ENCODE data around the gene POLD1. TPM values are rescaled to one million over a fixed set of nuclear protein-coding genes. Genes with fewer than 3 reads are reported as not detected.

Gene POLD1
- total and polyA plus RNA-seq, 8 donors = 11.4 to 98.0 (median 32.3) TPM

DNA sequence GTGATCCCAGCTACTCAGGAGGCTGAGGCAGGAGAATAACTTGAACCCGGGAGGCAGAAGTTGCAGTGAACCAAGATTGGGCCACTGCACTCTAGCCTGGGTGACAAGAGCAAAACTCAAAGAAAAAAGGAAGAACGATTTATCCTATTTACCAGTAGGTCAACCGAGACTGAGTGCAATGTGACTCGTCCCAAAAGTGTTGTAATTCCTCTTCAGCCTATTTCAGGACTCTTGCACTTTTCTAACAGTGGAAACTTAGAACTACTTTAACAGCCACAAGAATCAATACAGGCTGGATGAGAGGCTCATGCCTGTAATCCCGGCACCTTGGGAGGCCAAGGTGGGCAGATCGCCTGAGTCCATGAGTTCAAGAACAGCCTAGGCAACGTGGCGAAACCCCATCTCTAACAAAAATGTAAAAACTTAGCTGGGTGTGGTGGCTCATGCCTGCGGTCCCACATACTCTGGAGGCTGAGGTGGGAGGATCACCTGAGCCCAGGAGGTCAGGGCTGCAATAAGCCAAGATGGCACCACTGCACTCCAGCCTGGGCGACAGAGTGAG, 12.2 kb upstream of the POLD1 start:
- Histone ChIP-seq H3K4me3 (no peak overlapping the region), H3K27me3 (no peaks in the 10 kb centered on the region), H3K27ac (no peak overlapping the region), H3K4me1 (peaks cover 7 to 25% (median 22%) of the 10 kb centered on the region in 4 donors), H3K36me3 (no peaks in the 10 kb centered on the region), H3K9me3 (no peaks in the 10 kb centered on the region)
- no peak for TF ChIP-seq POLR2AphosphoS5 (IDR thresholded peaks at IDR 0.05)
- no peak for TF ChIP-seq EP300 (IDR thresholded peaks at IDR 0.05)
- TF ChIP-seq, protein P1, sequence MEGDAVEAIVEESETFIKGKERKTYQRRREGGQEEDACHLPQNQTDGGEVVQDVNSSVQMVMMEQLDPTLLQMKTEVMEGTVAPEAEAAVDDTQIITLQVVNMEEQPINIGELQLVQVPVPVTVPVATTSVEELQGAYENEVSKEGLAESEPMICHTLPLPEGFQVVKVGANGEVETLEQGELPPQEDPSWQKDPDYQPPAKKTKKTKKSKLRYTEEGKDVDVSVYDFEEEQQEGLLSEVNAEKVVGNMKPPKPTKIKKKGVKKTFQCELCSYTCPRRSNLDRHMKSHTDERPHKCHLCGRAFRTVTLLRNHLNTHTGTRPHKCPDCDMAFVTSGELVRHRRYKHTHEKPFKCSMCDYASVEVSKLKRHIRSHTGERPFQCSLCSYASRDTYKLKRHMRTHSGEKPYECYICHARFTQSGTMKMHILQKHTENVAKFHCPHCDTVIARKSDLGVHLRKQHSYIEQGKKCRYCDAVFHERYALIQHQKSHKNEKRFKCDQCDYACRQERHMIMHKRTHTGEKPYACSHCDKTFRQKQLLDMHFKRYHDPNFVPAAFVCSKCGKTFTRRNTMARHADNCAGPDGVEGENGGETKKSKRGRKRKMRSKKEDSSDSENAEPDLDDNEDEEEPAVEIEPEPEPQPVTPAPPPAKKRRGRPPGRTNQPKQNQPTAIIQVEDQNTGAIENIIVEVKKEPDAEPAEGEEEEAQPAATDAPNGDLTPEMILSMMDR (IDR thresholded peaks at IDR 0.05) = no peak
- no peak for TF ChIP-seq POLR2A (IDR thresholded peaks at IDR 0.05)
- no peak for DNase-seq
- WGBS, 5 donors = 72 to 85% (median 81%) methylated on average over 10 of the region's 10 CpGs
- intact Hi-C loops (cut with DNase I; ENCODE audit: low total_unique reads) = no loop called here

DNA sequence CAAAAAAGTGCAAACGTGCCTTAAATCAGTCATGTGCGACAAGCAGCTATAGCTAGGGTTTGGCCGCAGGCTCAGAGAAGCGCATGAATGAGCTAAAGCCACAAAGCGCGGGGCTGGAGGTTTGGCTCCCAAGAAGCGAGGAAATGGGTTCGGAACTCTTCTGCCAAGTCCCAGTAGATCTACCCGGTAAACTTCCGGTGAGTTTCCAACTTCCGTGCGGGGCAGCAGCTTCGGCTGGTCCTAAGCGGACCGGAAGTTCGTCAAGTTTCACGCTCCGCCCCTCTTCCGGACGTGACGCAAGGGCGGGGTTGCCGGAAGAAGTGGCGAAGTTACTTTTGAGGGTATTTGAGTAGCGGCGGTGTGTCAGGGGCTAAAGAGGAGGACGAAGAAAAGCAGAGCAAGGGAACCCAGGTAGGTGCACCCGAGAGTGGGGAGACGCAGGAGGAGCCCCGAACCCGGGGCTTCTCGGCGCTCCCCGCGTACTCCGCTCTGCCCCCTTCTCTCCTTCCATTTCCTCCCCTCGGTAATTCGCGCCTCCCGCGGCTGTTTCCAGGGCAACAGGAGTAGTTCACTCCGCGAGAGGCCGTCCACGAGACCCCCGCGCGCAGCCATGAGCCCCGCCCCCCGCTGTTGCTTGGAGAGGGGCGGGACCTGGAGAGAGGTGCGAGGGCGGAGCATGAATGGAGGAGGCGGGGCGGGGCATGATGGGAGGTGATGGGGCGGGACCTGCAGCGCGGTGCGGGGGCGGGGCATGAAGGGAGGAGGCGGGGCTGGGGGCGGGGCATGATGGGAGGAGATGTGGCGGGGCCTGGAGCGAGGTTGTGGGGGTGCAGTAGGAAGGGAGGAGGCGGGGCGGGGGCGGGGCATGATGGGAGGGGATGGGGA, 7.7 kb upstream of the POLD1 start, which contains the start of gene NR1H2:
Gene NR1H2, plus strand, starts transcription at position 292 of the 885 bp plus-strand sequence. CDS start 1,149 bp downstream, outside the sequence.
- intact Hi-C loops (cut with DNase I; ENCODE audit: low total_unique reads) = no loop called here
- no peaks in the 10 kb centered on the region for H3K9me3 ChIP-seq
- TF ChIP-seq POLR2A (IDR thresholded peaks at IDR 0.05) = peak in 1 of 4 donors; percentile 55
- TF ChIP-seq POLR2AphosphoS5 (IDR thresholded peaks at IDR 0.05) = peak; percentile 92 to 98 (median 97)
- TF ChIP-seq EP300 (IDR thresholded peaks at IDR 0.05) = no peak
- TF ChIP-seq, protein P1 (IDR thresholded peaks at IDR 0.05) = peak in 1 of 7 experiments; percentile 7
- peak within 1 kb of the TSS; percentile 83 to 94 (median 86) for H3K4me3 ChIP-seq
- peaks cover 32 to 43% (median 42%) of the 10 kb centered on the region in 4 donors for H3K36me3 ChIP-seq
- peak; percentile 97 to 99 for DNase-seq
- H3K4me1 ChIP-seq = peaks cover 10 to 36% (median 22%) of the 10 kb centered on the region in 4 donors
- WGBS, 5 donors = 0 to 3% (median 2%) methylated on average over 59 to 67 of the region's 67 CpGs
- no peaks in the 10 kb centered on the region for H3K27me3 ChIP-seq
- peak within 1 kb of the TSS; percentile 99 to 100 (median 99) for H3K27ac ChIP-seq

DNA sequence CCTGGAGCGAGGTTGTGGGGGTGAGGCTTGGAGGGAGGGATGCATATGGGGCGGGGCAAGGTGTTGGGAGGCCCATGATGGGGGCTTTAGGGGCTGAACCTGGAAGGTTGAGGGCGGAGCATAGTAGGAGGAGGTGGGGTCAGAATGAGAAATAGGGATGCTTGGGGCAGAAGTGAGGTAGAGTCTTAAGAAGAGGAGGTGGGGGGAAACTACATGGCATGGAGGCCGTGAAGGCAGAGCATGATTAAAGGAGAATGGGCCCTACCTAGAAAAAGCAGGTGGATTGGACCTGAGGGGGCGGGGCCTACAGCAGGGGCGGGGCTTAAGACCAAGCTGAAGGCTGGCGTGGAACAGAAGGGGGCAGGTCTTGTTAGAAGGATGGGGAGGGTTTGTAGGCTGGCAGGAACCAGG, 7.1 kb upstream of the POLD1 start:
- Histone ChIP-seq H3K4me3 (peak overlapping the region; percentile 83 to 94 (median 86)), H3K27ac (peak overlapping the region in 4 of 5 donors; percentile 99 to 100 (median 100)), H3K9me3 (no peaks in the 10 kb centered on the region), H3K27me3 (no peaks in the 10 kb centered on the region), H3K36me3 (peaks cover 38 to 49% (median 48%) of the 10 kb centered on the region in 4 donors), H3K4me1 (peaks cover 10 to 36% (median 22%) of the 10 kb centered on the region in 4 donors)
- DNase-seq = peak; percentile 53 to 62
- TF ChIP-seq, protein P1 (IDR thresholded peaks at IDR 0.05) = no peak
- TF ChIP-seq POLR2AphosphoS5 (IDR thresholded peaks at IDR 0.05) = no peak
- no peak for TF ChIP-seq EP300 (IDR thresholded peaks at IDR 0.05)
- no peak for TF ChIP-seq POLR2A (IDR thresholded peaks at IDR 0.05)
- 30 to 50% (median 40%) methylated on average over 7 of the region's 7 CpGs for WGBS, 5 donors
- intact Hi-C loops (cut with DNase I; ENCODE audit: low total_unique reads) = no loop called here

DNA sequence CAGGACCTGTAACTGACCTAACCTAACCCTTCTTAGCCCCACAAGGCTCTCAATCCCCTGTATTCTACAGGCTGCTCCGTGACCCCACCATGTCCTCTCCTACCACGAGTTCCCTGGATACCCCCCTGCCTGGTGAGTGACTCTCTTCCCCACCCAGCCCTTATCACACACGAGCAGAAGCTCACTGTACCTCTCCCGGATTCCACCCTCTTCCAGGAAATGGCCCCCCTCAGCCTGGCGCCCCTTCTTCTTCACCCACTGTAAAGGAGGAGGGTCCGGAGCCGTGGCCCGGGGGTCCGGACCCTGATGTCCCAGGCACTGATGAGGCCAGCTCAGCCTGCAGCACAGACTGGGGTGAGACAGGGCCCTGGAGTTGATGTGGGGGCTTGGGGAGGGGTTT, 6.6 kb upstream of the POLD1 start:
- TF ChIP-seq POLR2A (IDR thresholded peaks at IDR 0.05) = no peak
- peaks cover 43 to 54% (median 53%) of the 10 kb centered on the region in 4 donors for H3K36me3 ChIP-seq
- H3K4me1 ChIP-seq = peaks cover 10 to 36% (median 22%) of the 10 kb centered on the region in 4 donors
- 69 to 81% (median 78%) methylated on average over 9 of the region's 9 CpGs for WGBS, 5 donors
- H3K9me3 ChIP-seq = no peaks in the 10 kb centered on the region
- no peaks in the 10 kb centered on the region for H3K27me3 ChIP-seq
- peak overlapping the region in 1 of 4 donors; percentile 84 for H3K4me3 ChIP-seq
- no peak for DNase-seq
- peak overlapping the region in 4 of 5 donors; percentile 99 to 100 (median 100) for H3K27ac ChIP-seq
- intact Hi-C loops (cut with DNase I; ENCODE audit: low total_unique reads) = no loop called here

All from stomach (tissue), 9 donors.